SK-N-SH (cell line): ENCODE data around the gene WDR77. TPM values are rescaled to one million over a fixed set of nuclear protein-coding genes. Genes with fewer than 3 reads are reported as not detected.

ENCODE experiments used
- CTCF ChIA-PET: fragments of 300-600, 350-600 bp; formaldehyde crosslinking; extraction: SDS; loops from one replicate; lab custom pipeline; 2021; lab: Yijun Ruan, JAX
- POLR2A ChIA-PET: fragments of 350-600 bp; sonication (Branson Sonifier 250); formaldehyde crosslinking; extraction: SDS; loops from one replicate; lab custom pipeline; 2020; ENCODE audit warnings: antibody characterized with exemption, inconsistent platforms; lab: Yijun Ruan, JAX
- DNase-seq: peaks from one replicate; pipeline ENCODE4 v3.0.0; 2012
- H2AFZ ChIP-seq: fragments of 200-600 bp; sonication (generic); 2 replicates; pipeline ENCODE4 v1.8.1; 2016; ENCODE audit warnings: antibody characterized with exemption, mild to moderate bottlenecking, low read depth
- H3F3A ChIP-seq: fragments of 200-600 bp; sonication (generic); replicated peaks from 2 replicates; pipeline ENCODE3; 2016; ENCODE audit warnings: antibody characterized with exemption, mild to moderate bottlenecking; ENCODE audit not compliant: insufficient read depth
- H3K27ac ChIP-seq, 2 experiments: fragments of 200-500 bp in 1 of 2; fragments of 200-600 bp in 1 of 2; sonication (Bioruptor generic) in 1 of 2; sonication (generic), shearing (Covaris generic) in 1 of 2; 2 replicates each; pipeline versions ENCODE4 v1.5.1 to v1.6.1; 2014 to 2016; ENCODE audit warnings: low read depth in 2 of 2, inconsistent platforms in 1 of 2, low read length in 1 of 2, mild to moderate bottlenecking in 1 of 2, mixed read lengths in 1 of 2
- H3K27me3 ChIP-seq: fragments of 200-600 bp; sonication (generic), shearing (Covaris generic); 2 replicates; pipeline ENCODE4 v1.6.1; 2016; ENCODE audit warnings: mixed run types; ENCODE audit not compliant: insufficient read depth
- H3K36me3 ChIP-seq, 2 experiments: fragments of 200-500 bp in 1 of 2; fragments of 200-600 bp in 1 of 2; sonication (Bioruptor generic) in 1 of 2; sonication (generic) in 1 of 2; replicated peaks in 1 of 2; 2 replicates each; pipeline versions ENCODE3 to v1.5.1; 2014 to 2016; ENCODE audit warnings: low read length in 1 of 2, mild to moderate bottlenecking in 1 of 2; ENCODE audit not compliant: insufficient read depth in 2 of 2, control insufficient read depth in 1 of 2
- H3K4me1 ChIP-seq, 2 experiments: fragments of 200-500 bp in 1 of 2; fragments of 200-600 bp in 1 of 2; sonication (Bioruptor generic) in 1 of 2; sonication (generic), shearing (Covaris generic) in 1 of 2; 2 replicates each; pipeline versions ENCODE4 v1.5.1 to v1.6.1; 2014 to 2016; ENCODE audit warnings: low read depth in 1 of 2, low read length in 1 of 2, mixed run types in 1 of 2; ENCODE audit not compliant: insufficient read depth in 2 of 2, control insufficient read depth in 1 of 2
- H3K4me2 ChIP-seq: fragments of 200-600 bp; sonication (generic), shearing (Covaris generic); 2 replicates; pipeline ENCODE4 v1.6.1; 2017; ENCODE audit warnings: mixed run types
- H3K4me3 ChIP-seq, 2 experiments: fragments of 200-500 bp in 1 of 2; fragments of 200-600 bp in 1 of 2; sonication (Bioruptor generic) in 1 of 2; sonication (generic), shearing (Covaris generic) in 1 of 2; 2 replicates each; pipeline versions ENCODE4 v1.5.1 to v1.8.1; 2014 to 2016; ENCODE audit warnings: low read depth in 2 of 2, inconsistent platforms in 1 of 2, low read length in 1 of 2, mild to moderate bottlenecking in 1 of 2, mixed read lengths in 1 of 2, moderate library complexity in 1 of 2
- H3K79me2 ChIP-seq: fragments of 200-600 bp; sonication (generic); 2 replicates; pipeline ENCODE4 v1.8.1; 2017; ENCODE audit warnings: mild to moderate bottlenecking; ENCODE audit not compliant: insufficient read depth
- H3K9ac ChIP-seq: fragments of 200-600 bp; sonication (generic); 2 replicates; pipeline ENCODE4 v1.6.1; 2017; ENCODE audit warnings: mixed run types
- H3K9me2 ChIP-seq: fragments of 200-600 bp; sonication (generic); 2 replicates; pipeline ENCODE4 v1.6.1; 2017; ENCODE audit warnings: mixed run types
- H3K9me3 ChIP-seq: fragments of 200-600 bp; sonication (generic); 2 replicates; pipeline ENCODE4 v1.6.1; 2017; ENCODE audit warnings: mixed run types, mild to moderate bottlenecking, moderate library complexity
- H4K20me1 ChIP-seq: fragments of 200-600 bp; sonication (generic); 2 replicates; pipeline ENCODE4 v1.6.1; 2017; ENCODE audit warnings: mild to moderate bottlenecking, mixed run types; ENCODE audit not compliant: insufficient read depth
- CHD2 ChIP-seq: fragments of 150-350 bp; IDR thresholded peaks from 2 replicates; pipeline ENCODE4 v1.6.1; 2018; ENCODE audit warnings: low read length; ENCODE audit not compliant: partially characterized antibody
- ELF1 ChIP-seq: IDR thresholded peaks from 2 replicates; pipeline ENCODE4 v1.4.0; 2012
- JUND ChIP-seq: IDR thresholded peaks from 2 replicates; pipeline ENCODE4 v1.4.0; 2012
- MEF2A ChIP-seq: IDR thresholded peaks from 2 replicates; pipeline ENCODE4 v1.4.0; 2012; ENCODE audit warnings: low read depth, borderline replicate concordance
- MXI1 ChIP-seq: IDR thresholded peaks from 2 replicates; pipeline ENCODE4 v1.6.1; 2012; ENCODE audit warnings: mild to moderate bottlenecking, low read depth, low read length, improper control_type of control experiment
- NFIC ChIP-seq: IDR thresholded peaks from 2 replicates; pipeline ENCODE4 v1.4.0; 2012; ENCODE audit warnings: borderline replicate concordance
- NRF1 ChIP-seq: IDR thresholded peaks from 2 replicates; pipeline ENCODE4 v1.6.1; 2012; ENCODE audit warnings: low read depth, mild to moderate bottlenecking, low read length
- RCOR1 ChIP-seq: fragments of 150-350 bp; IDR thresholded peaks from 2 replicates; pipeline ENCODE4 v1.6.1; 2017; ENCODE audit warnings: antibody characterized with exemption, low read length
- RXRA ChIP-seq: IDR thresholded peaks from 2 replicates; pipeline ENCODE4 v1.4.0; 2012; ENCODE audit warnings: low read depth, mild to moderate bottlenecking, borderline replicate concordance
- SMC3 ChIP-seq: IDR thresholded peaks from 2 replicates; pipeline ENCODE4 v1.6.1; 2012; ENCODE audit warnings: low read depth, low read length, improper control_type of control experiment
- TCF12 ChIP-seq: IDR thresholded peaks from 2 replicates; pipeline ENCODE4 v1.4.0; 2012
- YY1 ChIP-seq: IDR thresholded peaks from 2 replicates; pipeline ENCODE4 v1.4.0; 2012; ENCODE audit warnings: low read depth, mild to moderate bottlenecking
- WGBS: methylation state at CpG from one replicate; pipeline ENCODE4 v1.1.6; 2017; ENCODE audit warnings: low lambda C conversion rate; 5-methylcytosine and 5-hydroxymethylcytosine counted together
- polyA plus RNA-seq, 3 experiments: library from polyadenylated mRNA; depleted of rRNA; stranded (reverse); fragments of >200 nt; gene quantifications; 2 replicates each; pipeline ENCODE4 v1.2.3, GENCODE V29; 2012
- TF ChIP-seq, protein P1 (sequence below): IDR thresholded peaks from 2 replicates; pipeline ENCODE4 v1.4.0; 2012; ENCODE audit warnings: low read depth
- TF ChIP-seq, protein P2 (sequence below): fragments of 200-600 bp; sonication (generic); IDR thresholded peaks from 2 replicates; pipeline ENCODE4 v1.6.1; 2017; ENCODE audit warnings: antibody characterized with exemption, mild to moderate bottlenecking, moderate library complexity
- TF ChIP-seq, protein P3 (sequence below): IDR thresholded peaks from 2 replicates; pipeline ENCODE4 v1.4.0; 2012; ENCODE audit warnings: low read depth, borderline replicate concordance
- TF ChIP-seq, protein P4 (sequence below): IDR thresholded peaks from 2 replicates; pipeline ENCODE4; 2012

WDR77 gene
- polyA plus RNA-seq, 1 of the 3 experiments (the other 2 are of a cell fraction), result 97.1 TPM

DNA sequence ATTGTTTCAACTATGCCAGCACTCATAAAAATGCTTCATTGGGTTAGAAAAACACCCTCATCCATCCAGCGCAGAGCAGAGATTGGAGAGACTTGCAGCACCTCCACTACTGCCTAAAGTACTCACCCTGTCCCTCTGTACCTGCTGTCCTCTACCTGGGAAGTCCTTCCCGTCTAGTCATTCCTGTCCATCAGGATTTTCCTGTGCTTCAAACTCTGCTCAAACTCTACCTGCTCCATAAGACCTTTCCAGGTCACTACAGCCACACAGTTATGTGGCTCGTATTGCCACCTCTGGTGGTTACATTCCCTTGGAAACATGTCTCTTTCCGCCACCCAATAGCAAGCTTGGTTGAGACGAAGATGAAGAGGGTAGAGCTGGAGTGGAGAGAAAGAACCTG lies 28.7 kb downstream of the WDR77 start:
- H3F3A ChIP-seq, result no peaks in the 10 kb centered on the region
- H3K4me2 ChIP-seq, result no peak overlapping the region
- H3K4me1 ChIP-seq, result no peaks in the 10 kb centered on the region; a peak in 1 of 4 replicates
- no peak overlapping the region for H3K9ac ChIP-seq
- no peaks in the 10 kb centered on the region for H3K36me3 ChIP-seq
- no peaks in the 10 kb centered on the region for H3K9me2 ChIP-seq
- TF ChIP-seq MEF2A (no peak), NRF1 (no peak), RCOR1 (no peak), NFIC (no peak)
- TF ChIP-seq, protein P1, sequence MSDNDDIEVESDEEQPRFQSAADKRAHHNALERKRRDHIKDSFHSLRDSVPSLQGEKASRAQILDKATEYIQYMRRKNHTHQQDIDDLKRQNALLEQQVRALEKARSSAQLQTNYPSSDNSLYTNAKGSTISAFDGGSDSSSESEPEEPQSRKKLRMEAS, result no peak
- TF ChIP-seq, all 33 proteins: peak for 0
- Histone ChIP-seq H3K27me3 (peaks cover 5% of the 10 kb centered on the region; the same call in 1 of the 2 replicates), H3K79me2 (no peaks in the 10 kb centered on the region), H3K27ac (no peak overlapping the region), H3K9me3 (no peaks in the 10 kb centered on the region), H2AFZ (no peak overlapping the region), H4K20me1 (no peaks in the 10 kb centered on the region), H3K4me3 (no peak overlapping the region)
- CTCF ChIA-PET, result interaction anchor here (1.4 to 2.3 kb wide), 2 partner anchors 20 to 197 kb away, joined by 5 to 13 read pairs; no protein-coding TSS in a partner anchor
- no peak for DNase-seq
- POLR2A ChIA-PET, result no interaction called here
- 33% methylated on average over 5 of the region's 5 CpGs for WGBS

DNA sequence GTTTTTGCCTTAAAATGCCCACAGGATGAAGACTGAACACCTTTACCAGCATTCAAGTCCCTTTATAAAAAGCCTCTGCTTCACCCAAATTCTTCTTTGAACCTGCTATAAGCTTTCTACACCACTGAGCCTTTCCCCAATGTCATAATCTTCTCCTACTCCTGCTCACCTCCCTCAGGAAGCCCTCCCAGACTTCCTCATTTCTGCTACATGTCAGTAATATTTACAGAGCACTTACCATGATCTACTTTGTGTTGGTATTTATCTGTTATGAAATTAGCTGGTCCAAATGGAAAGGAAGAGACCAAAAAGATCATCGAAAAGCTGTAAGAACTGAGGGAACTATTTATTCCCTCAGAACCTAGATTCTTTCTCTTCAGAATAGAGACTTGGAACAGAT lies 30.0 kb downstream of the WDR77 start:
- H3K9ac ChIP-seq, result no peak overlapping the region
- no peak for DNase-seq
- no peaks in the 10 kb centered on the region for H3K9me3 ChIP-seq
- H3K27me3 ChIP-seq, result peaks cover 11% of the 10 kb centered on the region; the same call in 1 of the 2 replicates
- no peaks in the 10 kb centered on the region for H3K79me2 ChIP-seq
- H3K9me2 ChIP-seq, result no peaks in the 10 kb centered on the region
- H2AFZ ChIP-seq, result no peak overlapping the region
- H3K4me1 ChIP-seq, result no peaks in the 10 kb centered on the region; a peak in 1 of 4 replicates
- no peaks in the 10 kb centered on the region for H4K20me1 ChIP-seq
- H3K36me3 ChIP-seq, result no peaks in the 10 kb centered on the region
- POLR2A ChIA-PET, result no interaction called here
- CTCF ChIA-PET, result no interaction called here
- no peak overlapping the region for H3K4me3 ChIP-seq
- WGBS, result 16% methylated on average over 1 of the region's 1 CpG
- TF ChIP-seq RXRA (no peak), ELF1 (no peak), TCF12 (no peak), JUND (no peak), MXI1 (no peak), RCOR1 (no peak), CHD2 (no peak), SMC3 (no peak), YY1 (no peak), NFIC (no peak), NRF1 (no peak)
- TF ChIP-seq, protein P2, sequence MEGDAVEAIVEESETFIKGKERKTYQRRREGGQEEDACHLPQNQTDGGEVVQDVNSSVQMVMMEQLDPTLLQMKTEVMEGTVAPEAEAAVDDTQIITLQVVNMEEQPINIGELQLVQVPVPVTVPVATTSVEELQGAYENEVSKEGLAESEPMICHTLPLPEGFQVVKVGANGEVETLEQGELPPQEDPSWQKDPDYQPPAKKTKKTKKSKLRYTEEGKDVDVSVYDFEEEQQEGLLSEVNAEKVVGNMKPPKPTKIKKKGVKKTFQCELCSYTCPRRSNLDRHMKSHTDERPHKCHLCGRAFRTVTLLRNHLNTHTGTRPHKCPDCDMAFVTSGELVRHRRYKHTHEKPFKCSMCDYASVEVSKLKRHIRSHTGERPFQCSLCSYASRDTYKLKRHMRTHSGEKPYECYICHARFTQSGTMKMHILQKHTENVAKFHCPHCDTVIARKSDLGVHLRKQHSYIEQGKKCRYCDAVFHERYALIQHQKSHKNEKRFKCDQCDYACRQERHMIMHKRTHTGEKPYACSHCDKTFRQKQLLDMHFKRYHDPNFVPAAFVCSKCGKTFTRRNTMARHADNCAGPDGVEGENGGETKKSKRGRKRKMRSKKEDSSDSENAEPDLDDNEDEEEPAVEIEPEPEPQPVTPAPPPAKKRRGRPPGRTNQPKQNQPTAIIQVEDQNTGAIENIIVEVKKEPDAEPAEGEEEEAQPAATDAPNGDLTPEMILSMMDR, result no peak
- TF ChIP-seq, protein P3, sequence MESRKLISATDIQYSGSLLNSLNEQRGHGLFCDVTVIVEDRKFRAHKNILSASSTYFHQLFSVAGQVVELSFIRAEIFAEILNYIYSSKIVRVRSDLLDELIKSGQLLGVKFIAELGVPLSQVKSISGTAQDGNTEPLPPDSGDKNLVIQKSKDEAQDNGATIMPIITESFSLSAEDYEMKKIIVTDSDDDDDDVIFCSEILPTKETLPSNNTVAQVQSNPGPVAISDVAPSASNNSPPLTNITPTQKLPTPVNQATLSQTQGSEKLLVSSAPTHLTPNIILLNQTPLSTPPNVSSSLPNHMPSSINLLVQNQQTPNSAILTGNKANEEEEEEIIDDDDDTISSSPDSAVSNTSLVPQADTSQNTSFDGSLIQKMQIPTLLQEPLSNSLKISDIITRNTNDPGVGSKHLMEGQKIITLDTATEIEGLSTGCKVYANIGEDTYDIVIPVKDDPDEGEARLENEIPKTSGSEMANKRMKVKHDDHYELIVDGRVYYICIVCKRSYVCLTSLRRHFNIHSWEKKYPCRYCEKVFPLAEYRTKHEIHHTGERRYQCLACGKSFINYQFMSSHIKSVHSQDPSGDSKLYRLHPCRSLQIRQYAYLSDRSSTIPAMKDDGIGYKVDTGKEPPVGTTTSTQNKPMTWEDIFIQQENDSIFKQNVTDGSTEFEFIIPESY, result no peak
- TF ChIP-seq, protein P4, sequence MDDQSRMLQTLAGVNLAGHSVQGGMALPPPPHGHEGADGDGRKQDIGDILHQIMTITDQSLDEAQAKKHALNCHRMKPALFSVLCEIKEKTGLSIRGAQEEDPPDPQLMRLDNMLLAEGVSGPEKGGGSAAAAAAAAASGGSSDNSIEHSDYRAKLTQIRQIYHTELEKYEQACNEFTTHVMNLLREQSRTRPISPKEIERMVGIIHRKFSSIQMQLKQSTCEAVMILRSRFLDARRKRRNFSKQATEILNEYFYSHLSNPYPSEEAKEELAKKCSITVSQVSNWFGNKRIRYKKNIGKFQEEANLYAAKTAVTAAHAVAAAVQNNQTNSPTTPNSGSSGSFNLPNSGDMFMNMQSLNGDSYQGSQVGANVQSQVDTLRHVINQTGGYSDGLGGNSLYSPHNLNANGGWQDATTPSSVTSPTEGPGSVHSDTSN, result no peak
- H3K27ac ChIP-seq, result no peak overlapping the region
- no peak overlapping the region for H3K4me2 ChIP-seq
- H3F3A ChIP-seq, result no peaks in the 10 kb centered on the region
